ENCODE results near the gene AGBL1.

GRCh38 chr15:86038491-86038890 is 41.2 kb upstream of the AGBL1 start:
- no peak for TF ChIP-seq SPI1 (IDR thresholded peaks at IDR 0.05; ENCODE audit: borderline replicate concordance, low read depth)
- TF ChIP-seq, protein P1, sequence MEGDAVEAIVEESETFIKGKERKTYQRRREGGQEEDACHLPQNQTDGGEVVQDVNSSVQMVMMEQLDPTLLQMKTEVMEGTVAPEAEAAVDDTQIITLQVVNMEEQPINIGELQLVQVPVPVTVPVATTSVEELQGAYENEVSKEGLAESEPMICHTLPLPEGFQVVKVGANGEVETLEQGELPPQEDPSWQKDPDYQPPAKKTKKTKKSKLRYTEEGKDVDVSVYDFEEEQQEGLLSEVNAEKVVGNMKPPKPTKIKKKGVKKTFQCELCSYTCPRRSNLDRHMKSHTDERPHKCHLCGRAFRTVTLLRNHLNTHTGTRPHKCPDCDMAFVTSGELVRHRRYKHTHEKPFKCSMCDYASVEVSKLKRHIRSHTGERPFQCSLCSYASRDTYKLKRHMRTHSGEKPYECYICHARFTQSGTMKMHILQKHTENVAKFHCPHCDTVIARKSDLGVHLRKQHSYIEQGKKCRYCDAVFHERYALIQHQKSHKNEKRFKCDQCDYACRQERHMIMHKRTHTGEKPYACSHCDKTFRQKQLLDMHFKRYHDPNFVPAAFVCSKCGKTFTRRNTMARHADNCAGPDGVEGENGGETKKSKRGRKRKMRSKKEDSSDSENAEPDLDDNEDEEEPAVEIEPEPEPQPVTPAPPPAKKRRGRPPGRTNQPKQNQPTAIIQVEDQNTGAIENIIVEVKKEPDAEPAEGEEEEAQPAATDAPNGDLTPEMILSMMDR (IDR thresholded peaks at IDR 0.05; ENCODE audit: insufficient read depth, low read length) = no peak
- TF ChIP-seq GABPA (IDR thresholded peaks at IDR 0.05; ENCODE audit: low read depth) = no peak
- no peak for TF ChIP-seq POLR2AphosphoS5 (IDR thresholded peaks at IDR 0.05; ENCODE audit: low read depth)
- TF ChIP-seq REST (IDR thresholded peaks at IDR 0.05; ENCODE audit: insufficient replicate concordance, low read depth) = no peak

Data from HL-60 (cell line).